SKM-1 treated with dmso at 0.1 percent for 144 hours (cell line): ENCODE measurements around the gene CEP76.

Experiments
- DNase-seq: peaks from one replicate; lab custom pipeline; 2025; ENCODE audit not compliant: unreplicated experiment; lab: John Stamatoyannopoulos, UW

The CEP76 gene

GRCh38 chr18:12703664-12704063 lies 1.1 kb upstream of the CEP76 start:
- DNase-seq = no peak

- DNase-seq = no peak
Observed at GRCh38 chr18:12703096-12703567, 609 bp upstream of the CEP76 start.

- no peak for DNase-seq
Observed at GRCh38 chr18:12701161-12701560, 1.4 kb downstream of the CEP76 start.

GRCh38 chr18:12699747-12700146 lies 2.8 kb downstream of the CEP76 start:
- no peak for DNase-seq

- no peak for DNase-seq
Observed at GRCh38 chr18:12694032-12694431, 8.5 kb downstream of the CEP76 start.

GRCh38 chr18:12692206-12692605 lies 10.3 kb downstream of the CEP76 start:
- no peak for DNase-seq

GRCh38 chr18:12689256-12689850 lies 13.2 kb downstream of the CEP76 start:
- no peak for DNase-seq

- no peak for DNase-seq
Observed at GRCh38 chr18:12686100-12686499, 16.4 kb downstream of the CEP76 start.

- no peak for DNase-seq
Observed at GRCh38 chr18:12679183-12679786, 23.2 kb downstream of the CEP76 start.

GRCh38 chr18:12668041-12668440 lies 34.5 kb downstream of the CEP76 start:
- DNase-seq = no peak

GRCh38 chr18:12659904-12660605 lies 42.5 kb downstream of the CEP76 start:
- peak; percentile 40 for DNase-seq

GRCh38 chr18:12658426-12659138 lies 43.9 kb downstream of the CEP76 start:
- no peak for DNase-seq

- DNase-seq = peak; percentile 23
Observed at GRCh38 chr18:12657684-12658425, 44.7 kb downstream of the CEP76 start, which contains the start of gene SPIRE1. TSS of gene SPIRE1 (minus strand) at chr18:12658107. CDS start at chr18:12657866, 241 bp downstream.

GRCh38 chr18:12656938-12657683 lies 45.4 kb downstream of the CEP76 start:
- no peak for DNase-seq

GRCh38 chr18:12656605-12656937 lies 46.0 kb downstream of the CEP76 start:
- DNase-seq = no peak

GRCh38 chr18:12654971-12655370 lies 47.6 kb downstream of the CEP76 start:
- no peak for DNase-seq

GRCh38 chr18:12652861-12653401 lies 49.6 kb downstream of the CEP76 start:
- DNase-seq = no peak

- no peak for DNase-seq
Observed at GRCh38 chr18:12651651-12652050, 50.9 kb downstream of the CEP76 start.

- no peak for DNase-seq
Observed at GRCh38 chr18:12647773-12648172, 54.8 kb downstream of the CEP76 start.

GRCh38 chr18:12645751-12646203 lies 56.7 kb downstream of the CEP76 start:
- DNase-seq = no peak
